ENCODE measurements around the gene ZNF319.

ZNF319 gene

GRCh38 chr16:57970970-57971369 lies 29.5 kb downstream of the ZNF319 start, which contains the start of gene CNGB1:
TSS of gene CNGB1 (minus strand) at chr16:57971128. CDS start at chr16:57967286, 3,842 bp downstream.
- no peak for DNase-seq

DNA sequence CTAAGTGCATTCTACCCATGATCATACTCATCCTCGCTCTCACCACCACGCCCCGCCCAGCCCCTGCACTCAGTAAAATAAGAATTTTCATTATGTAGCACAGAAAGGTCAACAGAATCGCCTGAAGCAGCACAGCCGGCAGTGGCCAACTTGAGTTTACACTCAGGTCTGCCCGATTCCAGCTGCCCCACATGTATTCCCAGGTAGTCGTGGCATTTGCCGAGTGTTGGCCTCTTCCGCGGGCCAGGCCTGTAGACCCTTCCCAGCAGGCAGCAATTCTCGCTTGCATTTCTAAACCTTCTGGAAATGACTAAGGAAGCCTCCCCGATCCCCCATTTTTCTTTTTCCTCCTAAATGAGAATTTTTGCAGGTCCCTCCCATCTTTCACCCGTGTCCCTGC lies 30.2 kb downstream of the ZNF319 start:
- DNase-seq, result no peak

DNA sequence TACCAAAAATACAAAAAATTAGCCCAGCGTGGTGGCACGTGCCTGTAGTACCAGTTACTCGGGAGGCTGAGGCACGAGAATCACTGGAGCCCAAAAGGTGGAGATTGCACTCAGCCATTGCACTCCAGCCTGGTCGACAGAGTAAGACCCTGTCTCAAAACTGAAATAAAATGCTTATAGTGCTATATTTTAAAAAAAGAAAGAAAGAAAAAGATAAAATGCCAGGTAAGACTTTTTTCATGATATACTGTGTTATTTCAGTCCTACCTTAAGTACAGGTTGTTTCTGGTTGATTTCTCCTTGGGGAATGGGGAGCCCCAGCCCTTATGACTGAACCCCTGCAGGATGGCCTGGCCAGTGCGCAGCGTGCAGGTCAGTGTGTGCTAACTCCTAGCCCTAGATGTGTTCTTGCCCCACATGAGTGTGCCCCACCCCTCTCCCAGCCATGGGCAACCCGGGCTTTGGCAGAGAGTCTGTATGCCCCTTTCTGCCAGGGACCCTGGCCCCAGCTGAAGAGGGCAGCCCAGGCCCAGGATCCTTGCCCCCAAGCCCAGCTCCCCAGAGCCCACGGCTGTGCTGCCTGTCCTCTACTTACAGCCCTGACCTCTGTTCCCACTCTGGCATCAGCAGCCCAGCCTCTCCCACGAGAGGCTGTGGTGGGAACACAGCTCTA lies 30.9 kb downstream of the ZNF319 start:
- DNase-seq, result no peak

DNA sequence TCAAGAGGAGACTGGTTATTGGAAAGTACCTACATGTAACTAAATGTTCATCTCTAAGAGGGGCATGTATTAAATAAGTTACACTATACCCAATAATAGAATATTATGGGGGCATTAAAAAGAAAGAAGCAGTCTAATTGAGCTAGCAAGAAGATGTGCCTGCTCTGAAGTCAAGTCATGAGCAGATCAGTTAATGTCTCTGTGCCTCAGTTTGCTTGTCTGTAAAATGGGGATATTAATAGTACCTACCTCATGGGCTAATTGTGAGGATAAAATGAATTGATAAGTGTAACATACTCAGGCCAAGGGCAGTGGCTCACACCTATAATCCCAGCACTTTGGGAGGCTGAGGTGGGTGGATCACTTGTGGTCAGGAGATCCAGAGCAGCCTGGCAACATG lies 32.6 kb downstream of the ZNF319 start:
- no peak for DNase-seq

DNA sequence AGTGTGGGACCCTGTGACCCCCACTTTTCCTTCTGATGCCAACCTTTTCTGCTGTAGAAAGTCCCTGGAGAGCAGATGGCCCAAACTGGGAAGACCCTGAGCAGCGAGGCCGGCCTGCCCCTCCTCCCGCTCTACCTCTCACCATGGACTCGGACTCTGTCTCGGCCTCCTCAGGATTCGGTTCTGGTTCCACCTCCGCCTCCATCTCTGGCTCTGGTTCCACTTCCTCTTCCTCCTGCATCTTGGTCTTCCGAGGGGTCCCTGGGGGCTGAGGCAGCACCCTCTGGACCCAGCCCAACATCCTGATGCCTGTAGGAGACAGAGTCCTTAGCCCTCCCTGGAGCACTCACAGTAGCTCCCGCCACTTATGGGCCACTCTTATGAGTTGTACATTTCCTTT lies 33.5 kb downstream of the ZNF319 start:
- DNase-seq, result no peak

- no peak for DNase-seq
Observed at GRCh38 chr16:57966204-57966771, 34.2 kb downstream of the ZNF319 start.

- DNase-seq, result no peak
Observed at GRCh38 chr16:57964157-57964700, 36.2 kb downstream of the ZNF319 start.

DNA sequence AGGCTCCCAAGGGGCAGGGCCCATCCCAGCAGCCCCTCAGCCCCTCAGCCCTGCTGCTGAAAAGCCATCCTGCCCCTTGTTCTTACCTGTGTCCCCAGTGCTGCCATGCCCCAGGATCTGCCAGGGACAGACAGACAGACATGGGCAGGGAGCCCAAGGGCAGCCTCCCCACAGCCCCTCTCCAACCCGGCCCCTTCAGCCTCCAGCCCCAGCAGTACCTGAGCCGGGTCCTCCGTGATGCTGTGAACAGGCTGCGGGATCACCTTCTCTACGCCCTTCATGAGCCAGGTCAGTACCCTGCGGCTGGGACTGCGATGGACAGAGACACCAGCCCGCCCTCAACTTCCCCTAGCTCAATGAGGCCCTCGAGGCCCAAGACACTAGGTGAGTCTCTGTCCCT lies 37.7 kb downstream of the ZNF319 start:
- no peak for DNase-seq

DNA sequence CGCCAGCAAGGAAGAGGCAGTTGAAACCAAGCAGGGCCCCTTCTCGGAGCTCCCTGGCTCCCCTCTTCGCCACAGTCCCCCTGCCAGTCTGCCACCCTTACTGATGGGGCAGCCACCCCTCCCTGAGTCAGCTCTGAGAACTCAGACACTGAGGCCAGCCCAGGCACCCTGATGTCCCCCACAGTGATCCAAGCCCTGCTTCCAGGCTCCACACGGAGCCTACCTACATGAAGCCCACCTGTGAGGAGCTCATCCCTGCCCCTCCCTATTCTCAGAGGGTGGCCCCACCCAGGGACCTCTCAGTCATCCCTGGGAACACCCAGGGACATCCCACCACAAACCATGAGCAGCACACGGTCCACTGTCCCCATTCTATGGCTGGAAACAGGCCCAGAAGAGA lies 38.4 kb downstream of the ZNF319 start:
- DNase-seq, result no peak

DNA sequence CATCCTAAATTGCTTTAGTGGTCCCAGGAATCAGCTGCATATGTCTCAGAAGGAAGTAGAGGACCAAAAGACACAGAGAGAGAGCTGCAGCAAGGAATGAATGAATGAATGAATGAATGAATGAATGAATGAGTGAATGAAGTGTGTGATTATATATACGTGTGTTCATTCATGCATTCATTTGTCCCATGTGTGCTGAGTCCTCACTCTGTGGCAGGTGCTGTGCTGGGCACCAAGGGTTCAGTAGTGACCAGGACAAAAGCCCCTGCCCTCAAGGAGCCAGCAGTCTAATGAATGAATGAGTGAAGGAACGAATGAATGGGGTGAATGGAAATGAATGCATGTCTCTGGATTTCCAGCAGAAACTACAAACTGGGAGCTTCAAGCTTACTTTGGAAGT lies 38.9 kb downstream of the ZNF319 start:
- DNase-seq, result no peak

DNA sequence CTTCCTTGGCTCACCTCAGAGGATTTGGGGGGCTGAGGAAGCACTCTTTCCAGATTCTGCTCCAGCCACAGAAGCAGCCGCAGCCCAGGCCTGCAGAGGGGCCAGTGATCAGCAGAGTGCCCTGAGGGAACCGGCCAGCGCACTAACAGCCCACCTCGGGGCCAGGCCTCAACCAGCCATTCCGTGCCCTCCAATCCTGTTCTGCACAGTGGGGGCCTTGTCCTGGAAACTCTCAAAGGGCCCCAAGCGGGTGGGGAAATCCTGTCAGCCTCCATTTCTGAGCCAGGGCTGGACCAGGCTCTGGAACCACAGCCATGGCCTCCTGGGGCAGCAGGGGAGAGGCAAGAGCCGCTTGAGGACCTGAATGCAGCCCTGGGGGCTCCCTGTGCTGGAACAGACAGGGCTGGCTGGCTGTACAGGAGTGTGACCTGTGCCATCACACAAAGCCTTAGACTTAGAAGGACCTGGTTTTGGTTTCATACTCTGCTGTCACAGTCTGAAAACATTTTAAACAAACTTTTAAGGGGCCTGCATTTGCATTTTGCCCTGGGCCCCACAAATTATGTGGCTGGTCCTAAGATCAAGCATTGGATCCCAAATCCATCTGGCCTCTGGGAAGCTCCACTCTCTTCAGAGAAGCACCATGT lies 39.5 kb downstream of the ZNF319 start:
- no peak for DNase-seq

DNA sequence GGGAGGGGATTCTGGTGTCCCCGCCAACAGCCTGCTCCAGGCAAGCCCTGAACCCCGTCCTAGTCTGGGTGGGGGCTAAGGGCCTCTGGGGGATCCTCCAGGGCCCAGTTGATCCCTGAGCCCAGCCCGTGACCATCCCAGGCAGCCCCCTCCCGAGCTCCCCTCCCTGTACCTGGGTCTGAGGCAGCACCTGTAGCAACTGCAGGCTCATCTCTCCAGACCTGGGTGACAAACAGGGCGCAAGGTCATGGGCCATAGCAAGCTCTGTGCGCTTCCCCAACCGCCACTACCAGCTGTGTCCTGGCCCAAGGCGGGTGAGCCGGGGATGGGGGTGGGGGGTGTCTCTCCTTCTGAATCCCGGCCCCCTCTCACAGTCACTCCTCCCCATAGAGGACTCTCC lies 40.2 kb downstream of the ZNF319 start:
- no peak for DNase-seq

GRCh38 chr16:57959804-57960203 lies 40.7 kb downstream of the ZNF319 start:
- DNase-seq, result no peak

DNA sequence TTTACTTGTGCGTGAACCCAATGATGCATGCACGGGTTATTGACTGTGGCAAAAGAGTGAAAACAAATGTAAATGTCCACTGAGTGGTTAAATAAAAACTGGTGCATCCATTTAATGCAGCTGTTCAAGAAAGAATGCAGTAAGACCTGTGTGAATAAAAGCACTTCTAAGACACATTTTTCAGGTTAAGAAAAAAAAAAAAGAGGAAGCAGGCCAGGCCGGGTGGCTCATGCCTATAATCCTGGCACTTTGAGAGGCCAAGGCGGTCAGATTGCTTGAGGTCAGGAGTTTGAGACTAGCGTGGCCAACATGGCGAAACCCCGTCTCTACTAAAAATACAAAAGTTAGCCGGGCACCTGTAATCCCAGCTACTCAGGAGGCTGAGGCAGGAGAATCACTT lies 41.4 kb downstream of the ZNF319 start:
- no peak for DNase-seq

- no peak for DNase-seq
Observed at GRCh38 chr16:57958544-57958943, 41.9 kb downstream of the ZNF319 start.

DNA sequence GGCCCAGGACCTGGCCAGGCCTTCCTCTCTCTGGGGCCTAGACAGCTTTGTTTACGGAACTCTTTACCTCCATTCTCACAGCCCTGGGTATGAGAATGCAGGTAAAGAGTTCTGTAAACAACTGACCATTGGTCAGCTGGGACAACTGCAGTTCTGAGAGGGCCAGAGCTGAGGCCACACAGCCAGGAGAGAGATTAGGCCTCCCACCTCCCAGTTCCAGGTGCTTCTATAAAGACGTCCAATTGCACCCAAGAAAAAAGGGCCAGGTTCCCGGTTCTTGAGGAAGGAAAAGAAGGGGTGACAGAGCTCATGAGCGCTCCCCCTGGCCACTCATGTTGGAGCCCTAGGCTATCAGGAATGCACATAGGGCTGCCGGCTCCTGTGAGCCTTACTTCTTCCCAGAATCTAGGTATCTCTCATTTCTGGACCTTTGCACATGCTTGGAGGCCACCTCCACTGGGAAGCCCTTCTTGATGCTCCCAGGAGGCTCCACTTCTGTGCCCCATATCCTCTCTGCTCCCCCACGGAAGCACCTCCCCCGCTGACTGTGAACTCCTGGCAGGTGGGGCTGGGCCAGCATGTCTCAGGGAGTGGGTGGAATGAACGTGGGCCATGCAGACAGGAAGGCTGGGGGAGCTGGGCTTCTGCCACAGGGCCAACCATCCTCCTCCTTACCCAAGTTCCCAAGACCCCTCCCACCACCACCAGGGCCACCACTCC lies 42.6 kb downstream of the ZNF319 start:
- no peak for DNase-seq

DNA sequence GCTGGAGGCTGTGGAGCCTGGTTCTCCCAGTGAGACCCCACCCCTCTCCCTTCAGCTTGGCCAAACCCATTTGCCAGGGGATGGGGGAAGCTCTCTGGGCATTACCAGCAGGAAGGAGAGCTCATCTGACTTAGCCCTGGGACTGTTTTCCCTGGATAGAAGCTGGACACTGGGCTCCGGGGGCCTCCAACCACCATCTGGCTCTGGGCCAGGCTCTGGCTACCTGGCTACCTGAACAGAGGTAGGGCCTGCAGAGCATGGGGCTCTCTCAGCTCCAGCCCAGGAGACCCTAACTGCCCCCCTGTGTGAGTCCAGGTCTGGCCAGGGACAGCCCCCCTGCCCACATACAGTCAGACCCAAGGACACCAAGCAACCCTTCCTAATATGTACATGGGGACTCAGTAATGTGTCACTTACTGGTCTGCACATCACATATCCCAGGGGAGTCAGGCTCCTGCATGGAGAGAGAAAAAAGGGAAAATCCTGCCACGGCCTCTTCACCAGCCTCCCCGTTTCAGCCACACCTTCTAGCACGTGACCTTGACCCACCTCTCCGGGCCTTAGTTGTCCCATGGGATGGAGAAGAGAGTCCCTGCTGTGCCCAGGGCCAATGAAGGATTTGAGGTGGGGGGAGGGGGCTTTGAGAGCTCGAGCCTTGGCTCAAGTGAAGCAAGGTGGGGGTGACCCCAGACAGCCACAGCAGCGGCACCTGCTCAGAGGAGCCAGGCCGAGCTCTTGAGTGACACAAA lies 43.4 kb downstream of the ZNF319 start:
- DNase-seq, result no peak

DNA sequence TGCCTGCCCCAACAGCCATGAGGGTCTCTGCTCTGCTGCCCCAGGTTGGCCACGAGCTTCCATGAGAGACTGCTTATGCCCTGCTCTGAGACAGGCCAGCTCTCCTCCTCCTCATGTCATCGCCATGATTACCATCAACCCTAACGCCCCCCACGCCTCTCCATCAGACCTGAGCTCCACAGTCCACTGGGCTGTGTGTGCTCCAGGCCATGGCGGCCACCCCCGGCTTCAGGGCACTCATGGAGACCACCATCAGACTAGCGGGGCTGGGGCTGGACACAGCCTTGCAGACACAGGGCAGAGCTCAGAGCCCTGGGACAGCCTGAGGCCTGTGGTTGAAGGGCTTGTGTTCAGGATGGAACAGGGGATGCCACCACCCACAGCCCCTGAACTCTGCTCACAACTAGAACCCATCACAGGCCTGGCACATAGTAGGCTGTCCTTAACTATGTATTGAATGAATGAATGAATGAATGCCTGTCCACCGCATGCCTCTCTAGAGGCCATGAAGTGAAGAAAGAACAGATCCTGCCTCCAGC lies 44.1 kb downstream of the ZNF319 start:
- DNase-seq, result no peak

DNA sequence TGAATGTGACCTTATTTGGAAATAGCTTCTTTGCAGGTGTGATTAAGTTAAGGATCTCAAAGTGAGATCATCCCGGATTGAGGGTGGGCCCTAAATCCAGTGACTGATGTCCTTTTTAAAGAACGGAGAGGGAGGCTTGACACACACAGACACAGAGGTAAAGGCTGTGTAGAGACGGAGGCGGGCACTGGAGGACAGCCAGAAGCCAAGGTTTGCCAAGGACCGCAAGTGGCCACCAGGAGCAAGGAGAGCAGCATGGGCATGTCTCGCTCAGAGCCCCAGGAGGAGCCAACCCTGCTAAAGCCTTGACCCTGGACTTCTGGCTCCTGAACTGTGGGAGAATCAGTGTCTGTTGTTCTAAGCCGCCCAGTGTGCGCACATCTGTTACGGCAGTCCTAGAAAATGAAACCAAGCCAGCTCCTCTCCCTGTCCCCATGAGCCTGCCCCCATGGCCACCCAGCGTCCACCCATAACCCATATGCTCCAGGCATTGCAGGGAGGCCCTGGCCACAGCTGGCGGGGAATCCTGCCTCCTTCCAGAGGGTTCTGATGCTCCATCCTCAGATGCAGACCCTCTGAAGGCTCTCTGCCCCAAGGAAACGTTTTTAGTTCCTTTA lies 44.8 kb downstream of the ZNF319 start:
- DNase-seq, result no peak

- DNase-seq, result no peak
Observed at GRCh38 chr16:57953857-57954256, 46.6 kb downstream of the ZNF319 start.

DNA sequence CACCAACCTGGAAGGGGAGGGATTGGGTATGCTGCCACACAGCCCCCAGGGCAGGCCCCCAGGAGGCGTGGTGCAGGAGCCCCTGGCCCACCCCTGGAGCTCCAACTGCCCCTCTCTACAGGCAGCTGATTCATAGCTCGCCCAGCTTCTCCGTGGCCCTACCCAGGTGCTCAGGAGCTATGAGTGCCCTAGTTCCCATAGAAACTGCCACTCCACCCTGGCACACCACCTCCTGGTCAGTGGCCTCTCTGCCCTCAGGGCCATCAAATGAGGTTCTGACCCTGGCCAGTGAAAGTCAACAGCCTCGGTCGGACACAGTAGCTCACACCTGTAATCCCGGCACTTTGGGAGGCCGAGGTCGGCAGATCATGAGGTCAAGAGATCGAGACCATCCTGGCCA lies 47.6 kb downstream of the ZNF319 start:
- DNase-seq, result no peak

Data from stimulated activated CD4-positive, alpha-beta T cell treated with anti-CD3 and anti-CD28 coated beads, Interleukin-4, amount 100 ng/mL, for 1 hour (primary cell).